ENCODE data around the gene RHEX. TPM values are rescaled to one million over a fixed set of nuclear protein-coding genes. Genes with fewer than 3 reads are reported as not detected.
"Not testable (repeated sequence)": the region's sequence is repeated elsewhere in the genome, so short reads cannot be mapped to it uniquely, and the experiment has no call there.

The RHEX gene
- polyA plus RNA-seq, 3 donors, result 3.3 to 5.0 (median 4.7) TPM

DNA sequence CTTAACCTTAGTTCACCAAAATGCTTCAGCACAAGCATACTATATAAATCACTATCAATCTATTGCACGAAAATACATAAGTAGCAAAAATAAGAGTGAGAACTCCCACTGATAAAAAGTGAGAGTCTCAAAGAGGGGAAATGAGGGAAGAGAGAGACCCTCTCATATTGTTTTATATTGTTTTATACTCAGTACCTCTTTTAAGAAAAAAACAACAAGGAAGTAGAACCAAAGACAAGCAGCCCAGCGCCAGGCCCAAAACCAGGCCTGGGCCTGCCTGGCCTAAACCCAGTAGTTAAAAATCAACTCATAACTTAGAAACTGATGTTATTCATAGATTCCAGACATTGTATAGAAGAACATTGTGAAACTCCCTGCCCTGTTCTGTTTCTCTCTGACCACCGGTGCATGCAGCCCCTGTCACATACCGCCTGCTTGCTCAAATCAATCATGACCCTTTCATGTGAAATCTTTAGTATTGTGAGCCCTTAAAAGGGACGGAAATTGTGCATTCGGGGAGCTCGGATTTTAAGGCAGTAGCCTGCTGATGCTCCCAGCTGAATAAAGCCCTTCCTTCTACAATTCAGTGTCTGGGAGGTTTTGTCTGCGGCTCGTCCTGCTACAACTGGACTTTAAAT is 5.4 kb downstream of the RHEX start:
- not testable (repeated sequence) for DNase-seq

DNA sequence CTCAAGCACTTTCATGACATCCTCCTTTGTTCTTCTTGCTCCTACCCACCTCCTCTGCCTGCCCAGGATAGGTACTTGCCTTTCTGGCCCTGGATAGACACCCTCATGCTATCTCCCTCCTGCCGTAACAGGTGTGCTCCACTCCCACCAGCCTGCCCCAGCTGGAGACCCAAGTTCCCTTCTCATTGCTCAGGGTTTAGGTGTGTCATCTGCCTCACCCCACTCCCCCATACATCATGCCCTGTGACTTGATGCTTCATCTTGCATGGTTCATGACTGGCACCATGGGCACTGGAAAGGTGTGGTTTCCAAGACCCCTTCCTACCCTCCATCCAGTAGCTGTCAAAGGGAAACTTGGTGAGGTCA is 5.9 kb downstream of the RHEX start:
- no peak for DNase-seq

DNA sequence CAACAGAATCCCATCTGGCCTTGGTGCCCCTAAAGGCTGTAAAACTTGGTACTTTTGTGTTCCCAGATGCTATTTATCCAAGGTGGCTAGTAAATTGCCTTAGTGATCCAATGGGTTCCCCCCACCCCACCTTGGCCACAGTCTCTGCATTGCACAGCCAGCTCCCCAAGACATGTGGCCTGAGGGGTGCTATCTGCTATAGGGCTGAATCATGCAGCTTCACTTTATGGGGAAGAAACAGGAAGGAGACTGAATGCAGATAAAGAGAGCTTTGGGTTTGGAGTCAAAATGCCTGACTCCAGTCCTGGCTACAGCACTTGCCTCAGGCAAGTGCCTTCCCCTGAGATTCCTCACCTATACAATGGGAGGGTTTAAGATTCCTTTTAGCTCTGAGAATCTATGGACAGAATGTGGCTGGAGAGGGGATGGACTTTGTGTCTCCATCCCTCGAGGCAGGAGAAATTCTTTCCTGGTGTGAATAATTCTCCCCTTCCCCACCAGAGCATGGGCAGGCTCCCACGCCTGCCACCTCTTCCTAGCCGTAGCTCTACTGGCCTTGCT is 6.5 kb downstream of the RHEX start:
- DNase-seq, result no peak

DNA sequence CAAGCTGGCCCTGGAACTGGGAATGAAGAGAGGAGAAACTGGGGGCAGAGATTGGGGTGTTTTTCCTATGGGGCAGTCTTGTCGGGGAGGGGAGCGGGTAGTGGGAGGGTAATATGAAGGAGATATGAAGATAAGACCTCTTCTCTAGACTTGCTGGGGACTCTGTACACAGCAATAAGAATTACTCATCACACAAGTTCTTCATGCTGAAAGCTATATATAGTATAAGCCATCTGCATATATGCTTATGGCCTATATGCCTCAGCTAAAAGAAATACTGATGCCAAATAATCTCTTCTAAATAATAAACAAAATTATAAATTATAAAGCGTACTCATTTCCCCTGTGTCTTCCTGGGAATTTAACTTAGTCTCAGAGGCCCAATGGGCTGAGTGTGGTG is 7.9 kb downstream of the RHEX start:
- no peak for DNase-seq

DNA sequence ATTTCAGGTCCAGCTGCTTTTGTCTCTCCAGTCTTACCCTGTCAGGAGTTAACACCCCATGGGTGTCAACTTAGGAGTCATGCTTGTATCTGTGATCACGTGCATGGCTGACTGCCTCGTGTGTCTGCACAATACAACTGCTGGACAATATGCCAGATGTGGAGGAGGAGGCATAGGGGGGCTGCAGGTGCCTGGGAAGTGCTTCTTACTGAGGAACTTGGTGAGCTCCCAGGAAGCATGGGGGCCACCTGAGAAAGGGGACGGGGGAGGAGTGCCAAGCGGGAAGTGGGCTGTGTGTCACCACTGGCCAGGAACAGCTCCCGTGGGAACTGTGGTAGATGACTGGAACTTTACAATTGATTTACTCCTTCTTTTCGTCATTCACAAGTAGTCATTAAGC is 9.5 kb downstream of the RHEX start:
- DNase-seq, result no peak

DNA sequence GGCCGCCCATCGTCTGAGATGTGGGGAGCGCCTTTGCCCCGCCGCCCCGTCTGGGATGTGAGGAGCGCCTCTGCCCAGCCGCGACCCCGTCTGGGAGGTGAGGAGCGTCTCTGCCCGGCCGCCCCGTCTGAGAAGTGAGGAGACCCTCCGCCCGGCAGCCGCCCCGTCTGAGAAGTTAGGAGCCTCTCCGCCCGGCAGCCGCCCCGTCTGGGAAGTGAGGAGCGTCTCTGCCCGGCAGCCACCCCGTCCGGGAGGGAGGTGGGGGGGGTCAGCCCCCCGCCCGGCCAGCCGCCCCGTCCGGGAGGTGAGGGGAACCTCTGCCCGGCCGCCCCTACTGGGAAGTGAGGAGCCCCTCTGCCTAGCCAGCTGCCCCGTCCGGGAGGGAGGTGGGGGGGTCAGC is 11.0 kb downstream of the RHEX start:
- DNase-seq, result not testable (repeated sequence)

DNA sequence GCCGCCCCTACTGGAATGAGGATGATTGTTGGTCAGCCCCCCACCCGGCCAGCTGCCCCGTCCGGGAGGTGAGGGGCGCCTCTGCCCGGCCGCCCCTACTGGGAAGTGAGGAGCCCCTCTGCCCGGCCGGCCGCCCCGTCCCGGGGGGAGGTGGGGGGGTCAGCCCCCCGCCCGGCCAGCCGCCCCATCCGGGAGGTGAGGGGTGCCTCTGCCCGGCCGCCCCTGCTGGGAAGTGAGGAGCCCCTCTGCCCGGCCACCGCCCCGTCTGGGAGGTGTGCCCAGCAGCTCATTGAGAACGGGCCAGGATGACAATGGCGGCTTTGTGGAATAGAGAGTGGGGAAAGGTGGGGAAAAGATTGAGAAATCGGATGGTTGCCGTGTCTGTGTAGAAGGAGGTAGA is 11.5 kb downstream of the RHEX start:
- not testable (repeated sequence) for DNase-seq

DNA sequence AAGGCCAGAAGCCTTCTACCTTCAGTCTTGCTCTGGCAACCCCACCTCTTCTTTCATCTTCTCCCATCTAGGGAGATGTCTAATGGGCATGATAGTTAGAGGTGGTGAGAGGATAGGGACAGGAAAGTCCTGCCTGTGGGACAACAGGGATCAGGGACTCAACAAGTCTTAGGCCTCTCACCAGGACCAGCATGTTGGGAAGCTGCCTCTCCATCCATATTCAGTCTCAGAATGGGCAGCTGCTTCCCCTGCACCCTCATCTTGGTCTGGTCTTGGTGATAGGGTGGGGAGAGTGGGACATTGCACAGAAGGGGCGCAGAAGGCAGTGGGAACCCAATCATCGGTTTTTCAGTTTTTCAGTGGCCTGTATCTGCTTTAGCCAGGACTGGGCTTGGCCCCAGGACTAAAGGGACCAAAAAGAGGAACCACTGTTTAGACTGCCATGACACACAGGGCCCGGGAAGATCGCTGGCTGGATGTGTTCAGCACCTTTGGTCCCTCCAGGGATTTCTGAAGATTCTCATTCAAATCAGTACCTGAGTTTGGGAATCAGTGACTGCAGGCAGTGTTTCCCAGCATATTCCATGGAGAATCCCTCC is 12.7 kb downstream of the RHEX start:
- DNase-seq, result no peak

DNA sequence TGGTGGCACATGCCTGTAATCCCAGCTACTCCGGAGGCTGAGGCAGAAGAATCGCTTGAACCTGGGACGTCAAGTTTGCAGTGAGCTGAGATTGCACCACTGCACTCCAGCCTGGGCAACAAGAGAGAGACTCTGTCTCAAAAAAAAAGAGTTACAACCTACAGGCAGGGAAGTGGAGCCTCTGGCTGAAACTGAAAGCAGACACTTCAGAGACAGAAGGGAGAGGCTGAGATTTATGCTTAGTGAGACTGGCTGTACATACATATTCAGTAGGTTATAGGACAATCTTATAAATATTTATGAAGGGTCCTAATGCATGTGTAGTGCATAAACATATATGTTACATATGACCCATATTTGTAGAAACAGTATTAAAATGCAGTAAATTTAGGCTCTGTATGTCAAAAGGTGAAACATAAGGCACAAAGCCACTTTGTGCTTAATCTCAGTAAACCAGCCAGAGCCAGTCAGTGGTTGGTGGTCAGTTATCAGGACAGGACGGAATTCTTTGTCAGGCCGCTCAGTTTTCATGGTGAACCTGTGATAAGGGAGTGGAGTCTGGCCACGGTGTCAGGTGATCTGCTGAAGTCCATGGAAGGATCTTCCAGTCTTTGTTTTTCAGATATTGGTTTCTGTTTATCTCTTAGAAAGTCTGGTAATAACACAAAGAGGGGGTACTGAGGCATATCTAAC is 13.7 kb downstream of the RHEX start:
- no peak for DNase-seq

DNA sequence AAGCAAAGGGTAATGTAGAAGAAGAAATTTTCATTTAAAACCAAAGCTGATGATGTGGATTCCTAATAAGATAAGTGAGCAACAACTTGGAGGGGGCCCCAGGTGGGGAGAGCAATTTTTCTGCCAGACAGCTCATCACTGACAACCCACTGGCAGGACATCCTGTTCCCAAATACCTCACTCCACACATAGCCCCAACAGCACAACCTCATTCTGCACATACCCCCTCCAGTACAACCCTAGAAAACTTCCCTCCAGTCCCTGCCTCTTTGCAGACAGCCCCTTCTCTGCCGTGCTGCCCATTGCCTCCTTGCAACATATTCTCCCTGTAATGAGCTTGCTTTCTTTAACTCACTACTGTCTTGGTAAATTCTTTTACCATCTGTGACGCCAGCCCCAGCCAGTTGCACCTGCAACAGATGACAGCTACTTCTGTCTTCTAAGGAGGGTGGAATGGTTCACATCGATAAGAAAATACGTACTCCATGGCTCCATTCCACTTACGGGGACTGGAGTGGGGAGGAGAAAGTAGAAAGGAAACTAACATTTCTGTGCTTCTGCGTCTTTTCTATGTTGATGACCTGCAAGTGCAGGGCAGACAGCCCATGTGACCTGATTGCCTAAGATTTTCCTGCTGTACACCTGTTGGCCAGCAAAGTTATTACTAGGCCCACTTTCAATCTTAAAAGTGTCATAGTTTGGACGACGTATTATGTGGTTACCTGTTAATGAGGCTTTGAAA is 14.7 kb downstream of the RHEX start:
- no peak for DNase-seq

DNA sequence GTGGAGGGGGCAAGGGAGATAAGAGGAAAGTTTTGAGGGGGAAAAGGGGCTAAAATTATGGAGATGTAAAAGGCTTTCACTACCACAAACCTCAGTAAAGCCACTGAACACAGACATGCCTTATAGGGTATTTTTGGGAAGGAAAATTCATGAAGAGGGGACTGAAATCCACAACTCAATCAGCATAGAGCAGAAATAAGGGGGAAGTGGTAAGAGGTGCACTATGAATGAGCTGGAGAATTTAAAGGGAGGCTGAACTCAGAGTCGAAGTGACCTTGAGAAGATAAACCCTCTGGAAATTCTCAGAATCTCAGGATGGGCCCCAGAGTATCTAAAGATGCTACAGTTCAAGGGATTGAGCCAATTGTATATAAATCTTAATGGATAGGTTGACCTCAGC is 15.3 kb downstream of the RHEX start:
- no peak for DNase-seq

DNA sequence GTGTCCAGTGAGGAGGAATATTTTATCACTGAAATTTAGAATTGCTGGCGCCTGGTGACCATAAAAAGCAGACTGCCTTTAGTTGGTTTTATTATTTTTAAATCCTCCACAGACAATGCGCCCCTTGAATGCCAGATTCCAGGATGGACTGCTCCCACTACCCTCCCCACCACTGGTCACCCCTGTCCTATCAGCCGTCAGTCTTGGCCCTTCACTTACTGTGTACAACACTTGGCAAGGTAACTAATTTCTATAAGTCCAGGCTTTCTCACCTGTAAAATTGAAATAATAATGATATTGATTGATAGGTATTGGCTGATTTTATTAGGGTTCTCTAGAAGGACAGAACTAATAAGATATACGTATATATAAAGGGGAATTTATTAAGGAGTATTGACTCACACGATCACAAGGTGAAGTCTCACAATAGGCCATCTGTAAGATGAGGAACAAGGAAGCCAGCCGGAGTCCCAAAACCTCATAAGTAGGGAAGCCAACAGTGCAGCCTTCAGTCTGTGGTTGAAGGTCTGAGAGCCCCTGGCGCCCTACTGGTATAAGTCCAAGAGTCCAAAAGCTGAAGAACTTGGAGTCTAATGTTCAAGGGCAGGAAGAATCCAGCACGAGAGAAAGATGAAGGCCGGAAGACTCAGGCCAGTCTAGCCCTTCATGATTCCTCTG is 17.8 kb downstream of the RHEX start:
- DNase-seq, result no peak

DNA sequence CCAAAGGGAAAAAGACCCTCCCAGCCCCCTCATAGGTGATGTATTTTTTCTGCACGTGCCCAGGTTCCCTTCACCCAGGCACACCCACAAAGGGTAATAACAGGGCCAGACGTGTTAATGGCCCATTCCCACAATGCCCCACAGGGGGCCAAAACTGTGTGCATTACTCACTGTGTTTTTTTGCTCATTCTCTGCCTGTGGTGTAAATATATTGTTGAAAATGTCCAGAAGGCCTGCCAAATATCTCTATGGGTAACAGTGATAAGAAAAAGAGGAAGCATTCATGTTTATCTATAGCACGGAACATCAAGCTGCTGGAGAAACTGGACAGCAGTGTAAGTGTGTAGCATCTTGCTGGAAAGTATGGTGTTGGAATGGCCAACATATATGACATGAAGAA is 21.9 kb downstream of the RHEX start:
- no peak for DNase-seq

DNA sequence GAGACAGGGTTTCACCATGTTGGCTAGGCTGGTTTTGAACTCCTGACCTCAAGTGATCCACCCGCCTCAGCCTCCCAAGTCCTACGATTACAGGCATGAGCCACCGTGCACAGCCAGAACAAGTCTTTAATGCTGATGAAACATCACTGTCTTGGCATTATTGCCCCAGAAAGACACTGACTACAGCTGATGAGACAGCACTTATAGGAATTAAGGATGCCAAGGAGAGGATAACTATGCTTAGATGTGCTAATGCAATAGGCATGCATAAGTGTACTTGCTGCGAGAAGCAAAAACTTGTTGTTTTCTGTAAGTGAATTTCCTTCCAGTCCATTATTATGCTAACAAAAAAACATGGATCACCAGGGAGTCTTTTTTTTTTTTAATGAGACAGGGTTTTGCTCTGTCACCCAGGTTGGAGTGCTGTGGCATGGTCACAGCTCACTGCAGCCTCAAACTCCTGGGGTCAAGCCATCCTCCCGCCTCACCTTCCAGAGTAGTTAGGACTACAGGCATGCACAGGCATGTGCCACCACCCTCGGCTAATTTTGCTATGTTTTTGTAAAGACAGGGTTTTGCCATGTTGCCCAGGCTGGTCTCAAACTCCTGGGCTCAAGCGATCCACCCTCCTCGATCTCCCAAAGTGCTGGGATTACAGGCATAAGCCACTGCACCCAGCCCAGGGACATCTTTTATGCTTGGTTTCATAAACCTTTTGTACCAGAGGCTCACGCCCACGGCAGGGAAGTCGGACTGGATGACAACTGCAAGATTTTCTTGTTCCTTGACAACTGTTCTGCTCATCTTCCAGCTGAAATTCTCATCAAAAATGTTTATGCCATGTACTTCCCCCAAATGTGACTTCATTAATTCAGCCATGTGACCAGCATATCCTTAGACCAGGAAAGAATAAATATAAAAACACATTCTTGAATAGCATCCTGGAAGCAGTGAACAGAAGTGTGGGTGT is 23.1 kb downstream of the RHEX start:
- DNase-seq, result no peak

DNA sequence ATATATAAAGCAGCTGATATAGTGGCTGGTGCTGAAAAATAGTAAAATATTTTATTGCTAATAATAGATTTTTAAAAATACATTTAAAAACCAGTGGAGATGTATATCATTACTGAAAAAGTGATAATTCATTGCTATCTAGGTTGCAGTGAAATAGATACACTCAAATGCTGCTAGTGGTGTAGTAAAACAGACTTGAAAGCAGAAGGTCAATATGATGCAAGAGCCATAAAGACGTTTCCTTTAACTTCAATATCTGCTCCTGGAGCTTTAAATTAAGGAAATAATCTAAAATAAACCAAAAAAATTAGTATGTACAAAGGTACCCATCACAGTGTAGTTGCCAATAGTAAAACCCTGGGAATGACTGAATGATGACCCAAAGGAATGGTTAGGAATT is 26.2 kb downstream of the RHEX start:
- no peak for DNase-seq

DNA sequence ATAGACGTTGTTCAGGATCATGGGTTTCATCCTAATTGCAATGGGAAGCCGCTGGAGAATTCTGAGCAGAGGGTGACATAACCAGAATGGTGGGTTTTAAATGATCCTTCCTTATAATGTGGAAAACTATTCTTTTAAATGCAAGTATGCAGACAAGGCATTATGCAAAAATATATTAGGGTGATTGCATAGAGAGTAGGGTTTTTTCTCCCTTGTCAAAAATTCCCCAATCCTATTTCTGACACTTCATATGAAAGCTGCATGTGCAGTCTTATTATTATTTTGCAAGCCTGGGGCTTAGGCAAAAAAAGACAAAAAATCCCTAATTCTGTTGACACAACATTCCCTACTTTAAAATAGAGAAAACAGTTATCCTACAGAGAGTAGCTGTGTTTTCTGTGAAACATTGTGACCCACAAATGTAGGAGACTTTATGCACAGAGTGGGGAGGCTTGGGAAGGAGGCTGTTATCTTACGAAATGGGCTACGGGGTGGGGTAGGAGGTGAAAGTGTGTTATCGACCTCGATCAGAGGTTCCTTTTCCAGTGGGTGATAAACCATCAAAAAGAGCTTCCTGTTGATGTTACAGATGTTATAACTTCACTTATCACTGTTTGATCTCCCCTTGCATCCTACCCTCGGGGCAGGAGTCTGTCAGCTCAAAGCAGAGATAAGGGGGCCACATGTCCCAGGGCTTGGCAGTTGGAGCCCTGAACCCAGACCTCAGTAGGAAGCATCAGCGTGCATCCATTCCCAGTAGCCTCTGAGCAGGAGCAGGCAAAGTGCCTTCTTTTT is 27.2 kb downstream of the RHEX start:
- no peak for DNase-seq

DNA sequence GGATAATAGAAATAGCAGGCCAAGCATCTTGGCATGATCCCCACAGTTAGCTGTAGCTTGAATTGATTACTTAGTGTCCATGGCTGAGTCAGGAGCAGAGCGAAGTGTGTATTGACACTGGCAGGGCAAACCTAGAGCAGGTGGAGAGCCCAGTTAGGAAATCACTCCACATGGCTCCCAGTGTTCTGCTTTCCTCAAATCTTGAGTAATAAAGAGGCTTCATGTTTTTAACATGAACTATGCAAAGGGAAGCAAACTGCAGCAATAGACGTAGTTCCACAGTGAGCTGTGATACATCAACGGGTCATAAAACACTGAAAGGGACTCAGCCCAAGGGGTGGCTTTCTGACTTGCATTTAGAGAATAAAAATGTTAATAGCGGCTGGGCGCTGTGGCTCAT is 28.9 kb downstream of the RHEX start:
- no peak for DNase-seq

DNA sequence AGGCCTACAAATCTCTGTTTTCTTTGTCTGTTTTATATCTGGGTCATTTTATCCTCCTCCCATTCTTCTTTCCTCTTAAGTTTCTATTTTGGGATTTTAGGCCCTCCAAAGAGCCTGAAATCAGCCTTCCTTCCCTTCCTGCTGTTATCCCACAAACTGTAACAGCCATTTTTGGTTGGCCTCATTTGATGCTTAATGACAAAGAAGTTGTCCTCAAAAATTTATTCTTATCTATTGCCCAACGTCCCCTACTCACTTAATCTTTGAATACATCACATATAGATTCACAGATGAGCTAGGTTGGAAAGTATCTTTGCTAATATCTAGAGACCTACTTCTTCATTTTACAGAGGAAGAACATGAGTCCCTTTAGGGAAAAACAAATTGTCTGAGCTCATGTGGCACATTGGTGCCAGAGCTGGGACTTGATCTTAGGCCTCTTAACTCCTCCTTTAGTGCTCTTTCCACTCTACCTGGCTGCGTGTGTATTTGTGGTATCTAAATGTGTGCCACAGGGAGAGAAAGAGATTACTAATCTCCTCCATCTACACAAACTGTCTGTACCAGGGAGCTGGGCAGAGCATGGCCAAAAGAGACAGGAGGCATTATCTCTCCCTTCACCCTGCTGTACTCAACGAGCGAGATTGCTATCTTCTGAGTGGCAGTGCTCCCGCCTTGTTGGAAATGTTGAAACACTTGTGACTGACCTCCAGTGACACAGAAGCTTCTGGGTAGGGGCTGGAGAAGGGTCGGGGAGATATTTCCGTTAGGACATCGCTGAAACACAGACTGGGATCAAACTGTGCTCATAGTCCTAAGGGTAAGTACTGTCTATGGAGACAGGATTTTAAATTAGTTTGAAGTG is 30.1 kb downstream of the RHEX start:
- DNase-seq, result no peak

DNA sequence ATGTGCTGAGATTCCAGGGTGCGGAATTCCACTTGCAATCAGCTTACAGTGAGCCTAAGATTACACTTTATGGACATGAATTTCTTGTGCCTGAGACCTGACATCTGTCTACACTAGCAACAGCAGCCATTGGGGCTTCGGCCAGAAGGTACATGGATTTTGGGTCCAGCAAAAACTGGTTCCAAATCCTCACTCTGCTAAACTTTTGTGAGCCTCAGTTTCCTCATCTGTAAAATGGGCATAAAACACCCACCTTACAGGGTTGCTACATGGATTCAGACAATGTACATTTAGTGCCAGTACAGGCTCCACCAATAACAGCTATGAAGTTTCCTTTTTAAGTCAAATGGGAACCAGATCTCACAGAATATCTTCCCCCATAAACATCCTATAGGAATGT is 30.8 kb downstream of the RHEX start:
- no peak for DNase-seq
